Measurements from ENCODE around the gene TBC1D5.

GRCh38 chr3:17110660-17111396 is 631.6 kb downstream of the TBC1D5 start:
- TF ChIP-seq CTCF (IDR thresholded peaks at IDR 0.05) (no peak), EZH2 (IDR thresholded peaks at IDR 0.05; ENCODE audit: borderline replicate concordance, insufficient read depth, low read depth, low read length, poor library complexity, severe bottlenecking) (no peak)

Measured in B cell (primary cell).